Measurements from ENCODE around the gene VRK2. TPM values are rescaled to one million over a fixed set of nuclear protein-coding genes. Genes with fewer than 3 reads are reported as not detected.

The VRK2 gene
- total RNA-seq, 6 experiments from 2014 or later: 17.6 to 27.1 (median 23.0) TPM

GRCh38 chr2:58063641-58064040 lies 17.0 kb downstream of the VRK2 start:
- Mint-ChIP-seq H3K4me3 (peak overlapping the region; percentile 70), H3K27ac (peak overlapping the region; percentile 83), H3K9me3 (no peaks in the 10 kb centered on the region), H3K27me3 (ENCODE audit: insufficient read depth) (no peaks in the 10 kb centered on the region), H3K4me1 (ENCODE audit: low read depth) (peaks cover 49% of the 10 kb centered on the region), H3K36me3 (ENCODE audit: low read depth) (peaks cover 30% of the 10 kb centered on the region)
- peak; percentile 79 for DNase-seq
- TF ChIP-seq CTCF (IDR thresholded peaks at IDR 0.05): no peak

GRCh38 chr2:58064086-58064485 lies 17.5 kb downstream of the VRK2 start:
- DNase-seq: no peak
- H3K36me3 Mint-ChIP-seq (ENCODE audit: low read depth): peaks cover 34% of the 10 kb centered on the region
- no peaks in the 10 kb centered on the region for H3K27me3 Mint-ChIP-seq (ENCODE audit: insufficient read depth)
- no peak for TF ChIP-seq CTCF (IDR thresholded peaks at IDR 0.05)
- peak overlapping the region; percentile 70 for H3K4me3 Mint-ChIP-seq
- peak overlapping the region; percentile 83 for H3K27ac Mint-ChIP-seq
- H3K4me1 Mint-ChIP-seq (ENCODE audit: low read depth): peaks cover 50% of the 10 kb centered on the region
- no peaks in the 10 kb centered on the region for H3K9me3 Mint-ChIP-seq

GRCh38 chr2:58065248-58065647 lies 18.6 kb downstream of the VRK2 start:
- peaks cover 50% of the 10 kb centered on the region for H3K4me1 Mint-ChIP-seq (ENCODE audit: low read depth)
- no peak overlapping the region for H3K4me3 Mint-ChIP-seq
- DNase-seq: no peak
- no peak for TF ChIP-seq CTCF (IDR thresholded peaks at IDR 0.05)
- H3K27ac Mint-ChIP-seq: no peak overlapping the region
- no peaks in the 10 kb centered on the region for H3K9me3 Mint-ChIP-seq
- no peaks in the 10 kb centered on the region for H3K27me3 Mint-ChIP-seq (ENCODE audit: insufficient read depth)
- H3K36me3 Mint-ChIP-seq (ENCODE audit: low read depth): peaks cover 37% of the 10 kb centered on the region

GRCh38 chr2:58067001-58067400 lies 20.4 kb downstream of the VRK2 start:
- no peak for DNase-seq
- Mint-ChIP-seq H3K27me3 (ENCODE audit: insufficient read depth) (no peaks in the 10 kb centered on the region), H3K4me3 (no peak overlapping the region), H3K9me3 (no peaks in the 10 kb centered on the region), H3K36me3 (ENCODE audit: low read depth) (peaks cover 43% of the 10 kb centered on the region), H3K27ac (no peak overlapping the region), H3K4me1 (ENCODE audit: low read depth) (peaks cover 49% of the 10 kb centered on the region)
- TF ChIP-seq CTCF (IDR thresholded peaks at IDR 0.05): no peak

- Mint-ChIP-seq H3K36me3 (ENCODE audit: low read depth) (peaks cover 52% of the 10 kb centered on the region), H3K9me3 (no peaks in the 10 kb centered on the region), H3K27me3 (ENCODE audit: insufficient read depth) (no peaks in the 10 kb centered on the region), H3K4me3 (no peak overlapping the region), H3K27ac (no peak overlapping the region), H3K4me1 (ENCODE audit: low read depth) (peaks cover 16% of the 10 kb centered on the region)
- no peak for DNase-seq
- no peak for TF ChIP-seq CTCF (IDR thresholded peaks at IDR 0.05)
Observed at GRCh38 chr2:58070765-58071164, 24.2 kb downstream of the VRK2 start.

GRCh38 chr2:58072102-58072501 lies 25.5 kb downstream of the VRK2 start:
- Mint-ChIP-seq H3K36me3 (ENCODE audit: low read depth) (peaks cover 43% of the 10 kb centered on the region), H3K4me1 (ENCODE audit: low read depth) (peaks cover 7% of the 10 kb centered on the region; the same call in 1 of the 2 replicates), H3K9me3 (no peaks in the 10 kb centered on the region), H3K4me3 (no peak overlapping the region), H3K27ac (no peak overlapping the region), H3K27me3 (ENCODE audit: insufficient read depth) (no peaks in the 10 kb centered on the region)
- TF ChIP-seq CTCF (IDR thresholded peaks at IDR 0.05): no peak
- no peak for DNase-seq

Measured in HFFc6 (cell line).